HEK293T (cell line): ENCODE measurements around the gene MED12L.

ENCODE experiments used
- CTCF ChIA-PET: fragments of 350-600 bp; formaldehyde crosslinking; extraction: SDS; loops from one replicate; lab custom pipeline; 2021; ENCODE audit warnings: antibody characterized with exemption, inconsistent platforms; lab: Yijun Ruan, JAX
- POLR2A ChIA-PET: fragments of 350-600 bp; formaldehyde crosslinking; extraction: SDS; loops from one replicate; lab custom pipeline; 2020; ENCODE audit warnings: antibody characterized with exemption, inconsistent platforms; lab: Yijun Ruan, JAX
- DNase-seq: peaks from one replicate; pipeline ENCODE4 v3.0.0; 2012; ENCODE audit warnings: mixed read lengths; ENCODE audit errors: extremely low spot score
- ARNT ChIP-seq: fragments of 450-650 bp; IDR thresholded peaks from 2 replicates; pipeline ENCODE4 v1.6.1; 2017; ENCODE audit warnings: mild to moderate bottlenecking
- BHLHE40 ChIP-seq: fragments of 450-650 bp; IDR thresholded peaks from 2 replicates; pipeline ENCODE4 v1.6.1; 2016; ENCODE audit warnings: mild to moderate bottlenecking, moderate library complexity, borderline replicate concordance
- CTBP1 ChIP-seq: fragments of 450-650 bp; IDR thresholded peaks from 2 replicates; pipeline ENCODE4 v1.6.1; 2016; ENCODE audit warnings: borderline replicate concordance
- ELF4 ChIP-seq: fragments of 450-650 bp; IDR thresholded peaks from 2 replicates; pipeline ENCODE4 v1.6.1; 2017; ENCODE audit warnings: antibody characterized with exemption
- FOXA1 ChIP-seq: fragments of 450-650 bp; IDR thresholded peaks from 2 replicates; pipeline ENCODE4 v1.6.1; 2016; ENCODE audit warnings: mild to moderate bottlenecking
- FOXK2 ChIP-seq: fragments of 450-650 bp; IDR thresholded peaks from 2 replicates; pipeline ENCODE4 v1.6.1; 2016; ENCODE audit warnings: mild to moderate bottlenecking
- FOXM1 ChIP-seq: fragments of 450-650 bp; IDR thresholded peaks from 2 replicates; pipeline ENCODE4 v1.6.1; 2017; ENCODE audit warnings: mild to moderate bottlenecking, borderline replicate concordance
- HDGF ChIP-seq: fragments of 450-650 bp; IDR thresholded peaks from 2 replicates; pipeline ENCODE4 v1.6.1; 2017; ENCODE audit warnings: antibody characterized with exemption, borderline replicate concordance
- L3MBTL2 ChIP-seq: fragments of 450-650 bp; conservative IDR thresholded peaks from 2 replicates; pipeline ENCODE4 v1.6.1; 2016; ENCODE audit warnings: mild to moderate bottlenecking
- LEF1 ChIP-seq: fragments of 450-650 bp; IDR thresholded peaks from 2 replicates; pipeline ENCODE4 v1.6.1; 2017; ENCODE audit warnings: mild to moderate bottlenecking, borderline replicate concordance
- NFRKB ChIP-seq: fragments of 450-650 bp; IDR thresholded peaks from 2 replicates; pipeline ENCODE4 v1.6.1; 2016; ENCODE audit warnings: mild to moderate bottlenecking, moderate library complexity
- PKNOX1 ChIP-seq: fragments of 450-650 bp; IDR thresholded peaks from 2 replicates; pipeline ENCODE4 v1.6.1; 2016
- SP1 ChIP-seq: fragments of 450-650 bp; IDR thresholded peaks from 2 replicates; pipeline ENCODE4 v1.6.1; 2017
- SUZ12 ChIP-seq: fragments of 450-650 bp; IDR thresholded peaks from 2 replicates; pipeline ENCODE4 v1.6.1; 2016; ENCODE audit warnings: mild to moderate bottlenecking
- TARDBP ChIP-seq: fragments of 450-650 bp; IDR thresholded peaks from 2 replicates; pipeline ENCODE4 v1.6.1; 2016
- ZNF384 ChIP-seq: fragments of 450-650 bp; IDR thresholded peaks from 2 replicates; pipeline ENCODE4 v1.6.1; 2016

Gene MED12L

GRCh38 chr3:151462278-151462780, 376.9 kb downstream of the MED12L start:
- no peak for DNase-seq
- CTCF ChIA-PET, result no interaction called here
- TF ChIP-seq PKNOX1 (peak; percentile 35; the same call in 1 of the 2 replicates), FOXM1 (no peak)
- POLR2A ChIA-PET, result no interaction called here

GRCh38 chr3:151462991-151463390, 377.5 kb downstream of the MED12L start:
- no peak for DNase-seq
- ChIA-PET CTCF (no interaction called here), POLR2A (no interaction called here)
- TF ChIP-seq CTBP1, result no peak
- TF ChIP-seq TARDBP, result no peak
- no peak for TF ChIP-seq ZNF384
- no peak for TF ChIP-seq SUZ12
- TF ChIP-seq HDGF, result no peak
- no peak for TF ChIP-seq ELF4
- TF ChIP-seq FOXK2, result no peak
- TF ChIP-seq BHLHE40, result no peak
- no peak for TF ChIP-seq FOXA1
- TF ChIP-seq ARNT, result no peak
- no peak for TF ChIP-seq SP1
- no peak for TF ChIP-seq LEF1
- no peak for TF ChIP-seq NFRKB
- TF ChIP-seq FOXM1, result no peak
- TF ChIP-seq L3MBTL2, result no peak
- TF ChIP-seq PKNOX1, result no peak

GRCh38 chr3:151467069-151467468, 381.6 kb downstream of the MED12L start:
- POLR2A ChIA-PET, result no interaction called here
- TF ChIP-seq PKNOX1 (no peak), BHLHE40 (no peak), TARDBP (no peak), FOXA1 (no peak), SUZ12 (no peak), HDGF (no peak), SP1 (no peak), LEF1 (no peak), FOXM1 (no peak), CTBP1 (no peak), NFRKB (no peak), ARNT (no peak), L3MBTL2 (no peak)
- DNase-seq, result no peak
- CTCF ChIA-PET, result interaction anchor here (1.9 kb wide), 1 partner anchor 11 kb away, joined by 5 read pairs; no protein-coding TSS in a partner anchor

GRCh38 chr3:151468284-151468917, 382.9 kb downstream of the MED12L start:
- no peak for TF ChIP-seq FOXA1
- no peak for TF ChIP-seq FOXM1
- TF ChIP-seq ZNF384, result no peak
- TF ChIP-seq BHLHE40, result no peak
- TF ChIP-seq FOXK2, result no peak
- TF ChIP-seq LEF1, result no peak
- TF ChIP-seq L3MBTL2, result no peak
- no peak for TF ChIP-seq ARNT
- no peak for TF ChIP-seq SP1
- no peak for TF ChIP-seq HDGF
- TF ChIP-seq PKNOX1, result no peak
- no peak for TF ChIP-seq CTBP1
- no peak for TF ChIP-seq ELF4
- no peak for TF ChIP-seq SUZ12
- TF ChIP-seq NFRKB, result no peak
- TF ChIP-seq TARDBP, result no peak
- ChIA-PET CTCF (interaction anchor here (0.9 to 1.9 kb wide), 7 partner anchors 9 to 1159 kb away, joined by 3 to 5 read pairs (median 4); no protein-coding TSS in a partner anchor), POLR2A (no interaction called here)
- peak; percentile 63 for DNase-seq

GRCh38 chr3:151476344-151477018, 391.0 kb downstream of the MED12L start:
- no peak for DNase-seq
- ChIA-PET CTCF (no interaction called here), POLR2A (no interaction called here)
- TF ChIP-seq ELF4 (no peak), CTBP1 (no peak), SP1 (no peak), TARDBP (no peak), FOXA1 (no peak), FOXM1 (no peak), LEF1 (no peak), L3MBTL2 (no peak), BHLHE40 (no peak), HDGF (no peak), ARNT (no peak), FOXK2 (no peak), SUZ12 (no peak), ZNF384 (no peak), PKNOX1 (no peak), NFRKB (no peak)
